Endothelial cell of umbilical vein (primary cell): Measurements from ENCODE around the gene SYT7. TPM values are rescaled to one million over a fixed set of nuclear protein-coding genes. Genes with fewer than 3 reads are reported as not detected.

ENCODE experiments used
- BruUV-seq: library from RNA; stranded (reverse); fragments of 400-500 nt; replicated peaks from 2 replicates; lab custom pipeline; 2021; lab: Mats Ljungman, UMichigan
- CTCF ChIA-PET: fragments of 300-600, 350-600 bp; sonication (Branson Sonifier 250); formaldehyde crosslinking; loops from one replicate; lab custom pipeline; 2021; ENCODE audit warnings: antibody characterized with exemption, inconsistent platforms; lab: Charles Lee
- POLR2A ChIA-PET: fragments of 300-600, 350-600 bp; sonication (Branson Sonifier 250); formaldehyde crosslinking; loops from one replicate; lab custom pipeline; 2021; ENCODE audit warnings: antibody characterized with exemption, inconsistent platforms; lab: Charles Lee
- DNase-seq: peaks from one replicate; pipeline ENCODE4 v3.0.0-alpha.2; 2011; ENCODE audit warnings: low read depth, low spot score
- FAIRE-seq: peaks from 2 replicates; lab custom pipeline; 2011; peaks lifted over from hg19 to GRCh38; lab: Jason Lieb, UNC
- H2AFZ ChIP-seq: 2 replicates; pipeline ENCODE4 v1.6.0; 2012; ENCODE audit warnings: low read depth, low read length, control low read depth, inconsistent platforms
- H3K27ac ChIP-seq: 2 replicates; pipeline ENCODE4 v1.5.1; 2011; ENCODE audit warnings: low read depth, mild to moderate bottlenecking, control low read depth, low read length, moderate library complexity; ENCODE audit not compliant: insufficient read depth
- H3K27me3 ChIP-seq, 2 experiments: 2 replicates each; pipeline versions ENCODE4 v1.6.0 to v1.6.1; 2011; ENCODE audit warnings: low read length in 2 of 2, mixed read lengths in 1 of 2; ENCODE audit not compliant: control insufficient read depth in 2 of 2, insufficient read depth in 2 of 2
- H3K36me3 ChIP-seq, 2 experiments: 2 replicates in 1 of 2; 3 replicates in 1 of 2; pipeline ENCODE4 v1.5.1; 2011; ENCODE audit warnings: low read length in 2 of 2, mild to moderate bottlenecking in 1 of 2, moderate library complexity in 1 of 2; ENCODE audit not compliant: control insufficient read depth in 2 of 2, insufficient read depth in 2 of 2; ENCODE audit errors: extremely low read depth in 1 of 2
- H3K4me1 ChIP-seq: 3 replicates; pipeline ENCODE4 v1.5.1; 2011; ENCODE audit warnings: mild to moderate bottlenecking, low read length; ENCODE audit not compliant: control insufficient read depth, insufficient read depth; ENCODE audit errors: extremely low read depth
- H3K4me2 ChIP-seq: 2 replicates; pipeline ENCODE4 v1.6.1; 2011; ENCODE audit warnings: low read length, control low read depth, mixed read lengths; ENCODE audit not compliant: insufficient read depth
- H3K4me3 ChIP-seq, 3 experiments: fragments of 200-600 bp in 1 of 3; sonication (generic), shearing (Covaris generic) in 1 of 3; replicated peaks in 1 of 3; 2 replicates each; pipeline ENCODE4 v1.5.1; 2011 to 2016; ENCODE audit warnings: control low read depth in 3 of 3, low read length in 3 of 3, mild to moderate bottlenecking in 2 of 3, inconsistent platforms in 1 of 3, low read depth in 1 of 3, moderate library complexity in 1 of 3; ENCODE audit not compliant: insufficient read depth in 1 of 3
- H3K79me2 ChIP-seq: 2 replicates; pipeline ENCODE4 v1.6.0; 2012; ENCODE audit warnings: low read length, inconsistent platforms; ENCODE audit not compliant: control insufficient read depth, insufficient read depth
- H3K9ac ChIP-seq: replicated peaks from 2 replicates; pipeline ENCODE3; 2011; ENCODE audit warnings: low read length, control low read depth; ENCODE audit not compliant: insufficient read depth; ENCODE audit errors: extremely low read depth
- H3K9me1 ChIP-seq: replicated peaks from 3 replicates; pipeline ENCODE4 v1.6.0; 2011; ENCODE audit warnings: mild to moderate bottlenecking, low read length; ENCODE audit not compliant: control insufficient read depth, insufficient read depth; ENCODE audit errors: extremely low read depth
- H3K9me3 ChIP-seq: replicated peaks from 2 replicates; pipeline ENCODE4 v1.5.1; 2012; ENCODE audit warnings: low read length, inconsistent platforms; ENCODE audit not compliant: control insufficient read depth, insufficient read depth
- H4K20me1 ChIP-seq: replicated peaks from 2 replicates; pipeline ENCODE3; 2011; ENCODE audit warnings: mild to moderate bottlenecking, low read length; ENCODE audit not compliant: control insufficient read depth, insufficient read depth; ENCODE audit errors: extremely low read depth
- EZH2 ChIP-seq: IDR thresholded peaks from 2 replicates; pipeline ENCODE4 v1.6.1; 2012; ENCODE audit warnings: borderline replicate concordance, low read depth, mild to moderate bottlenecking, moderate library complexity, low read length, inconsistent platforms; ENCODE audit not compliant: severe bottlenecking
- FOS ChIP-seq: IDR thresholded peaks from 2 replicates; pipeline ENCODE4 v1.6.1; 2011; ENCODE audit warnings: mild to moderate bottlenecking, low read length, moderate library complexity, borderline replicate concordance; ENCODE audit not compliant: insufficient read depth
- GATA2 ChIP-seq: IDR thresholded peaks from 2 replicates; pipeline ENCODE4 v1.7.0; 2011; ENCODE audit warnings: low read depth, mild to moderate bottlenecking, moderate library complexity, mixed read lengths, low read length; ENCODE audit not compliant: insufficient read length, insufficient read depth
- MAX ChIP-seq: IDR thresholded peaks from 2 replicates; pipeline ENCODE4 v1.6.1; 2011; ENCODE audit not compliant: insufficient read depth, insufficient read length
- MYC ChIP-seq: IDR thresholded peaks from one replicate; pipeline ENCODE4 v1.6.1; 2011; ENCODE audit warnings: mild to moderate bottlenecking, low read depth, low read length
- POLR2A ChIP-seq: IDR thresholded peaks from 2 replicates; pipeline ENCODE4 v1.6.1; 2012; ENCODE audit warnings: low read depth, mild to moderate bottlenecking, control low read depth, low read length
- dilution Hi-C: fragments of 300-500 bp; cut with MboI; formaldehyde crosslinking; loops from one replicate; pipeline ENCODE4 v1.15.0; 2019; ENCODE audit warnings: low sequenced_read_pairs; ENCODE audit not compliant: extremely low pct_ligation_motif_present
- intact Hi-C: fragments of 100-400 bp; cut with micrococcal nuclease; formaldehyde crosslinking; loops from one replicate; pipeline ENCODE4 v1.10.0; 2022
- polyA plus RNA-seq, 4 experiments: library from polyadenylated mRNA; depleted of rRNA in 3 of 4; stranded (reverse) in 3 of 4; unstranded in 1 of 4; fragments of >200 nt; gene quantifications; 2 replicates each; pipeline versions ENCODE4 v1.2.1 to v1.2.3, GENCODE V29; 2011 to 2012; ENCODE audit warnings: missing spikeins in 1 of 4
- total RNA-seq: library from RNA; stranded (reverse); gene quantifications from 2 replicates; pipeline ENCODE4 v1.2.3, GENCODE V29; 2021

SYT7 gene
- total and polyA plus RNA-seq, 2 donors (not counting 3 experiments of a cell fraction or from before 2014, with no cell fraction given): 0.08 to 0.55 TPM

DNA sequence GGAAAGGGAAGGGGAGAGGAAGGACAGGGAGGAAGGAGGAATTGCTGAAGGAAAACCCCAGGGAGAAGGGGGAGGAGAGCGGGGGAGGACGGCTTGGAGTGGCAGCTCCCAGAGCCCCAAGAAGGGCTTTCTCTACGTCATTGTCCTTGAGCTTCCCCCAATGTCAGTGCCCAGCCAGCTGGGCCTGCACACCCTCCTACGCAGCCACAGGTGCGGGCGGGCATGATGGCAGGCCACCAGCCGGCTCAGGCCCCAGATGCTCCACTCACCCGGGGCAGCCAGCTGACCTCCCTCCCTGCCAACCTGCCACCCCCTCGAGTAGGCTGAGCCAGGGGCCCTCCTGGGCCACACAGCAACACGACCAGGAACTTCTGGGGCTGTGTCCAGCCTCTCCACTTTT lies 11.2 kb downstream of the SYT7 start:
- no peaks in the 10 kb centered on the region for H3K79me2 ChIP-seq
- H4K20me1 ChIP-seq: no peaks in the 10 kb centered on the region
- H2AFZ ChIP-seq: no peak overlapping the region
- no peaks in the 10 kb centered on the region for H3K9me3 ChIP-seq
- no peaks in the 10 kb centered on the region for H3K9me1 ChIP-seq
- H3K4me3 ChIP-seq: no peak overlapping the region
- dilution Hi-C loops (no loop called here), intact Hi-C loops (loop anchor here (5.0 kb wide), 1 partner anchor 58 kb away; no protein-coding TSS in a partner anchor)
- no peaks in the 10 kb centered on the region for H3K36me3 ChIP-seq
- no peaks in the 10 kb centered on the region for H3K4me1 ChIP-seq
- ChIA-PET POLR2A (no interaction called here), CTCF (no interaction called here)
- TF ChIP-seq FOS: no peak
- TF ChIP-seq MAX: no peak
- TF ChIP-seq EZH2: no peak
- TF ChIP-seq POLR2A: no peak
- DNase-seq: no peak
- no peak for FAIRE-seq
- BruUV-seq: no TSS peak
- no peak overlapping the region for H3K9ac ChIP-seq
- H3K27ac ChIP-seq: no peak overlapping the region
- no peak overlapping the region for H3K4me2 ChIP-seq
- H3K27me3 ChIP-seq: peaks cover 0 to 3% of the 10 kb centered on the region in 2 experiments

- intact Hi-C loops: loop anchor here (5.0 kb wide), 1 partner anchor 58 kb away; no protein-coding TSS in a partner anchor
- H3K9ac ChIP-seq: no peak overlapping the region
- ChIA-PET POLR2A (no interaction called here), CTCF (no interaction called here)
- no peaks in the 10 kb centered on the region for H3K36me3 ChIP-seq
- H3K4me3 ChIP-seq: no peak overlapping the region
- H4K20me1 ChIP-seq: no peaks in the 10 kb centered on the region
- DNase-seq (no peak), FAIRE-seq (no peak)
- no TSS peak for BruUV-seq
- no peaks in the 10 kb centered on the region for H3K79me2 ChIP-seq
- no peak overlapping the region for H3K4me2 ChIP-seq
- TF ChIP-seq MYC (no peak), GATA2 (no peak)
- H3K9me1 ChIP-seq: no peaks in the 10 kb centered on the region
- H3K27ac ChIP-seq: no peak overlapping the region
- peaks cover 0 to 3% of the 10 kb centered on the region in 2 experiments for H3K27me3 ChIP-seq
- no peak overlapping the region for H2AFZ ChIP-seq
- H3K4me1 ChIP-seq: no peaks in the 10 kb centered on the region
- no peaks in the 10 kb centered on the region for H3K9me3 ChIP-seq
- dilution Hi-C loops: no loop called here
Observed at GRCh38 chr11:61569018-61569417, 11.9 kb downstream of the SYT7 start.
